Hepatocyte (in vitro differentiated cells): ENCODE data around the gene C19orf25. TPM values are rescaled to one million over a fixed set of nuclear protein-coding genes. Genes with fewer than 3 reads are reported as not detected.

Source experiments
- DNase-seq: peaks from one replicate; pipeline ENCODE4 v3.0.0-alpha.2; 2016; ENCODE audit warnings: low spot score
- H2AFZ ChIP-seq: fragments of 200-600 bp; sonication (generic); 2 replicates; pipeline ENCODE4 v1.6.0; 2016; ENCODE audit warnings: antibody characterized with exemption, mild to moderate bottlenecking
- H3K27ac ChIP-seq: fragments of 200-600 bp; sonication (generic); 2 replicates; pipeline ENCODE4 v1.5.1; 2016; ENCODE audit warnings: mild to moderate bottlenecking
- H3K27me3 ChIP-seq: fragments of 200-600 bp; sonication (generic); 2 replicates; pipeline ENCODE4 v1.6.1; 2016
- H3K36me3 ChIP-seq: fragments of 200-600 bp; sonication (generic); replicated peaks from 2 replicates; pipeline ENCODE4 v1.5.1; 2016; ENCODE audit warnings: low read depth; ENCODE audit not compliant: insufficient read depth
- H3K4me1 ChIP-seq: fragments of 200-600 bp; sonication (generic); 2 replicates; pipeline ENCODE4 v1.5.1; 2016; ENCODE audit warnings: mild to moderate bottlenecking, moderate library complexity; ENCODE audit not compliant: insufficient read depth
- H3K4me2 ChIP-seq: fragments of 200-600 bp; sonication (generic); 2 replicates; pipeline ENCODE4 v1.6.0; 2016
- H3K4me3 ChIP-seq: fragments of 200-600 bp; sonication (generic); 2 replicates; pipeline ENCODE4 v1.5.1; 2016; ENCODE audit warnings: mild to moderate bottlenecking
- H3K79me2 ChIP-seq: fragments of 200-600 bp; sonication (generic); 2 replicates; pipeline ENCODE4 v1.6.0; 2017; ENCODE audit warnings: mild to moderate bottlenecking
- H3K9me2 ChIP-seq: fragments of 200-600 bp; sonication (generic); replicated peaks from 2 replicates; pipeline ENCODE4 v1.6.0; 2017; ENCODE audit warnings: mild to moderate bottlenecking; ENCODE audit not compliant: insufficient read depth
- H3K9me3 ChIP-seq: fragments of 200-600 bp; sonication (generic); 2 replicates; pipeline ENCODE4 v1.5.1; 2016; ENCODE audit warnings: low read depth, mild to moderate bottlenecking
- H4K20me1 ChIP-seq: fragments of 200-600 bp; sonication (generic); 2 replicates; pipeline ENCODE4 v1.6.0; 2016; ENCODE audit warnings: mild to moderate bottlenecking; ENCODE audit not compliant: insufficient read depth, poor library complexity, severe bottlenecking
- CTCF ChIP-seq: fragments of 200-600 bp; sonication (generic); IDR thresholded peaks from 2 replicates; pipeline ENCODE4 v1.5.1; 2016; ENCODE audit warnings: antibody characterized with exemption, mild to moderate bottlenecking; ENCODE audit not compliant: poor library complexity
- EZH2 ChIP-seq: fragments of 200-600 bp; sonication (generic); IDR thresholded peaks from 2 replicates; pipeline ENCODE4 v1.6.1; 2016; ENCODE audit warnings: antibody characterized with exemption, mild to moderate bottlenecking, borderline replicate concordance
- EZH2phosphoT487 ChIP-seq: fragments of 200-600 bp; sonication (generic); IDR thresholded peaks from one replicate; pipeline ENCODE4 v1.6.1; 2018; ENCODE audit warnings: antibody characterized with exemption, mild to moderate bottlenecking, low read depth, moderate library complexity; ENCODE audit not compliant: unreplicated experiment, severe bottlenecking
- WGBS: methylation state at CpG from one replicate; pipeline ENCODE4 v1.1.6; 2016; ENCODE audit warnings: low lambda C conversion rate; ENCODE audit errors: missing lambda C conversion rate; 5-methylcytosine and 5-hydroxymethylcytosine counted together
- polyA plus RNA-seq: library from polyadenylated mRNA; unstranded; fragments of >200 nt; fragmentation: Nextera tagmentation; extraction: Ambion mirVana; gene quantifications from 2 replicates; pipeline ENCODE4 v1.2.1, GENCODE V29; 2016
- total RNA-seq: library from RNA; depleted of rRNA; stranded (reverse); fragments of >200 nt; gene quantifications from 2 replicates; pipeline ENCODE4 v1.2.3, GENCODE V29; 2014

C19orf25 gene
- total and polyA plus RNA-seq, 2 experiments from 2014 or later: 36.3 to 43.6 TPM

GRCh38 chr19:1507763-1508506, 28.9 kb upstream of the C19orf25 start:
- no peaks in the 10 kb centered on the region for H3K27me3 ChIP-seq
- DNase-seq: peak; percentile 97
- H3K79me2 ChIP-seq: peaks cover 13% of the 10 kb centered on the region
- peak overlapping the region; percentile 13 for H2AFZ ChIP-seq
- H3K36me3 ChIP-seq: no peaks in the 10 kb centered on the region
- no peak overlapping the region for H3K4me3 ChIP-seq
- peaks cover 38% of the 10 kb centered on the region for H3K4me1 ChIP-seq
- peak overlapping the region; percentile 69 for H3K4me2 ChIP-seq
- WGBS: 1% methylated on average over 29 of the region's 46 CpGs
- H3K9me3 ChIP-seq: no peaks in the 10 kb centered on the region
- no peaks in the 10 kb centered on the region for H4K20me1 ChIP-seq
- H3K27ac ChIP-seq: peak overlapping the region; percentile 76
- H3K9me2 ChIP-seq: no peaks in the 10 kb centered on the region
- no peak for TF ChIP-seq CTCF
- TF ChIP-seq EZH2: no peak
- no peak for TF ChIP-seq EZH2phosphoT487

- H4K20me1 ChIP-seq: no peaks in the 10 kb centered on the region
- no peaks in the 10 kb centered on the region for H3K9me2 ChIP-seq
- H3K27me3 ChIP-seq: no peaks in the 10 kb centered on the region
- no peak overlapping the region for H2AFZ ChIP-seq
- peak overlapping the region; percentile 76 for H3K27ac ChIP-seq
- H3K4me3 ChIP-seq: no peak overlapping the region
- peaks cover 8% of the 10 kb centered on the region for H3K79me2 ChIP-seq
- peak overlapping the region; percentile 69 for H3K4me2 ChIP-seq
- TF ChIP-seq EZH2 (no peak), CTCF (no peak)
- no peak for DNase-seq
- 78% methylated on average over 21 of the region's 23 CpGs for WGBS
- no peaks in the 10 kb centered on the region for H3K9me3 ChIP-seq
- H3K4me1 ChIP-seq: peaks cover 32% of the 10 kb centered on the region
- no peaks in the 10 kb centered on the region for H3K36me3 ChIP-seq
Observed at GRCh38 chr19:1507192-1507660, 28.2 kb upstream of the C19orf25 start.

- Histone ChIP-seq H3K4me3 (no peak overlapping the region), H3K9me2 (no peaks in the 10 kb centered on the region), H3K4me2 (no peak overlapping the region), H3K4me1 (peaks cover 27% of the 10 kb centered on the region), H2AFZ (no peak overlapping the region), H3K27ac (no peak overlapping the region), H3K36me3 (no peaks in the 10 kb centered on the region), H4K20me1 (no peaks in the 10 kb centered on the region), H3K79me2 (no peaks in the 10 kb centered on the region), H3K9me3 (no peaks in the 10 kb centered on the region), H3K27me3 (no peaks in the 10 kb centered on the region)
- TF ChIP-seq EZH2phosphoT487: no peak
- no peak for TF ChIP-seq CTCF
- no peak for TF ChIP-seq EZH2
- DNase-seq: no peak
- 95% methylated on average over 33 of the region's 45 CpGs for WGBS
Observed at GRCh38 chr19:1505991-1506881, 27.2 kb upstream of the C19orf25 start.
